A549 (cell line): ENCODE measurements around the gene NDUFA13. TPM values are rescaled to one million over a fixed set of nuclear protein-coding genes. Genes with fewer than 3 reads are reported as not detected.
A peak's percentile ranks its signal among the peaks of the same experiment; 100 is the strongest.

ENCODE experiments used
- ATAC-seq, 2 experiments: fragments of 200-7000 bp in 1 of 2; fragments of >200 bp in 1 of 2; cut with Nextera tagmentation in 1 of 2; cut with Tn5 transposase in 1 of 2; 3 replicates each; pipeline versions ENCODE4 v1.8.0 to v1.9.1; 2018 to 2020; ENCODE audit warnings: mild to moderate bottlenecking in 1 of 2, moderate library complexity in 1 of 2
- CTCF ChIA-PET: fragments of 300-600 bp; sonication (Branson Sonifier 250); formaldehyde crosslinking; extraction: SDS; loops from one replicate; lab custom pipeline; 2021; ENCODE audit warnings: antibody characterized with exemption, inconsistent platforms; lab: Yijun Ruan, JAX
- POLR2A ChIA-PET: fragments of 350-600 bp; formaldehyde crosslinking; extraction: SDS; loops from one replicate; lab custom pipeline; 2021; ENCODE audit warnings: antibody characterized with exemption, inconsistent platforms; lab: Yijun Ruan, JAX
- DNase-seq, 2 experiments: peaks; one replicate each; pipeline versions ENCODE4 v3.0.0 to v3.0.0-alpha.2; 2011 to 2016; ENCODE audit warnings: low read depth in 1 of 2, low spot score in 1 of 2
- FAIRE-seq: peaks from 2 replicates; lab custom pipeline; 2011; peaks lifted over from hg19 to GRCh38; lab: Jason Lieb, UNC
- H3K27ac ChIP-seq, 2 experiments: fragments of >200 bp; sonication (Bioruptor Twin); formaldehyde crosslinking; 3 replicates each; pipeline ENCODE4 v1.5.1; 2016 to 2017
- H3K4me1 ChIP-seq: fragments of >200 bp; sonication (Bioruptor Twin); formaldehyde crosslinking; 3 replicates; pipeline ENCODE4 v1.6.1; 2016
- H3K4me2 ChIP-seq: fragments of >200 bp; sonication (Bioruptor Twin); formaldehyde crosslinking; 3 replicates; pipeline ENCODE4 v1.6.1; 2016
- H3K4me3 ChIP-seq: fragments of >200 bp; sonication (Bioruptor Twin); formaldehyde crosslinking; 3 replicates; pipeline ENCODE4 v1.5.1; 2016
- H3K9me3 ChIP-seq: fragments of >200 bp; sonication (Bioruptor Twin); formaldehyde crosslinking; 3 replicates; pipeline ENCODE4 v1.6.1; 2016
- CHD2 ChIP-seq: fragments of 150-350 bp; IDR thresholded peaks from 2 replicates; pipeline ENCODE4 v1.6.1; 2014; ENCODE audit warnings: low read length; ENCODE audit not compliant: partially characterized antibody
- CHD4 ChIP-seq: fragments of 200-600 bp; sonication (generic); IDR thresholded peaks from 2 replicates; pipeline ENCODE4 v1.6.1; 2016; ENCODE audit warnings: antibody characterized with exemption, mild to moderate bottlenecking, borderline replicate concordance
- E2F6 ChIP-seq: IDR thresholded peaks from 2 replicates; pipeline ENCODE4 v1.6.1; 2012; ENCODE audit warnings: low read depth, borderline replicate concordance
- ESRRA ChIP-seq: fragments of 150-350 bp; IDR thresholded peaks from 2 replicates; pipeline ENCODE4 v1.6.1; 2014; ENCODE audit warnings: mild to moderate bottlenecking, low read length, borderline replicate concordance
- FOSB ChIP-seq: fragments of 250-450 bp; sonication (Bioruptor Pico); IDR thresholded peaks from 2 replicates; pipeline ENCODE4 v1.5.0; 2020; ENCODE audit warnings: mild to moderate bottlenecking, moderate library complexity
- FOXS1 ChIP-seq: fragments of 250-450 bp; sonication (Bioruptor Pico); IDR thresholded peaks from 2 replicates; pipeline ENCODE4 v1.5.0; 2020; ENCODE audit warnings: mild to moderate bottlenecking, moderate library complexity
- GATA3 ChIP-seq: IDR thresholded peaks from 2 replicates; pipeline ENCODE4 v1.6.1; 2012; ENCODE audit warnings: borderline replicate concordance
- HDAC2 ChIP-seq: fragments of 200-600 bp; sonication (generic); IDR thresholded peaks from 2 replicates; pipeline ENCODE4 v1.6.1; 2016
- HOXA7 ChIP-seq: fragments of 250-450 bp; sonication (Bioruptor Pico); IDR thresholded peaks from 2 replicates; pipeline ENCODE4 v1.5.0; 2020; ENCODE audit warnings: mild to moderate bottlenecking, moderate library complexity
- JUNB ChIP-seq: fragments of >200 bp; sonication (Bioruptor Twin); formaldehyde crosslinking; IDR thresholded peaks from 2 replicates; pipeline ENCODE4 v1.6.1; 2016
- KDM1A ChIP-seq: fragments of 200-600 bp; sonication (generic); IDR thresholded peaks from 2 replicates; pipeline ENCODE4 v1.6.1; 2016; ENCODE audit warnings: low read depth, mild to moderate bottlenecking
- KDM5A ChIP-seq: fragments of 200-600 bp; sonication (generic); IDR thresholded peaks from 2 replicates; pipeline ENCODE4 v1.6.1; 2016; ENCODE audit warnings: antibody characterized with exemption, mild to moderate bottlenecking
- MAX ChIP-seq: IDR thresholded peaks from 2 replicates; pipeline ENCODE4 v1.6.1; 2012
- NPAS2 ChIP-seq: fragments of 250-450 bp; sonication (Bioruptor Pico); IDR thresholded peaks from 2 replicates; pipeline ENCODE4 v1.8.0; 2022; ENCODE audit warnings: mild to moderate bottlenecking, moderate library complexity, borderline replicate concordance
- PHF8 ChIP-seq: fragments of 200-600 bp; sonication (generic); IDR thresholded peaks from 2 replicates; pipeline ENCODE4 v1.6.1; 2016; ENCODE audit warnings: low read depth, mild to moderate bottlenecking, antibody characterized with exemption, moderate library complexity, borderline replicate concordance
- RARB ChIP-seq: fragments of 250-450 bp; sonication (Bioruptor Pico); IDR thresholded peaks from 2 replicates; pipeline ENCODE4 v1.8.0; 2021; ENCODE audit warnings: mild to moderate bottlenecking, moderate library complexity
- RCOR1 ChIP-seq: fragments of 150-350 bp; IDR thresholded peaks from 2 replicates; pipeline ENCODE4 v1.6.1; 2014; ENCODE audit warnings: antibody characterized with exemption, low read length, low read depth
- REST ChIP-seq: fragments of 200-600 bp; sonication (generic); IDR thresholded peaks from 2 replicates; pipeline ENCODE4 v1.6.1; 2016; ENCODE audit warnings: antibody characterized with exemption, mild to moderate bottlenecking, moderate library complexity
- RFX5 ChIP-seq: fragments of 450-650 bp; IDR thresholded peaks from 2 replicates; pipeline ENCODE4 v1.7.1; 2014; ENCODE audit warnings: antibody characterized with exemption, mild to moderate bottlenecking, moderate library complexity
- RNF2 ChIP-seq: fragments of 200-600 bp; sonication (generic); IDR thresholded peaks from 2 replicates; pipeline ENCODE4 v1.6.1; 2016; ENCODE audit warnings: low read depth, mild to moderate bottlenecking, antibody characterized with exemption, moderate library complexity, borderline replicate concordance
- SREBF2 ChIP-seq: fragments of 450-650 bp; IDR thresholded peaks from 2 replicates; pipeline ENCODE4 v1.6.1; 2014; ENCODE audit warnings: mild to moderate bottlenecking, moderate library complexity
- TFCP2L1 ChIP-seq: fragments of 250-450 bp; sonication (Bioruptor Pico); IDR thresholded peaks from 2 replicates; pipeline ENCODE4 v1.5.0; 2021; ENCODE audit warnings: mild to moderate bottlenecking
- WGBS: methylation state at CpG from one replicate; pipeline ENCODE4 v1.1.6; 2017; ENCODE audit errors: missing lambda C conversion rate; 5-methylcytosine and 5-hydroxymethylcytosine counted together
- polyA plus RNA-seq, 4 experiments: library from polyadenylated mRNA; depleted of rRNA in 3 of 4; stranded (reverse); fragments of >200 nt; fragmentation: RNase III in 1 of 4; extraction: RNeasy Plus Mini Kit Qiagen cat#74134 plus additional on column Dnase treatment in 1 of 4; gene quantifications; 2 replicates in 3 of 4; 3 replicates in 1 of 4; pipeline ENCODE4 v1.2.3, GENCODE V29; 2011 to 2017

The NDUFA13 gene
- polyA plus RNA-seq, 2 of the 4 experiments (the other 2 are of a cell fraction) = 197 to 253 TPM

GRCh38 chr19:19508217-19508616, 7.8 kb upstream of the NDUFA13 start:
- CTCF ChIA-PET = interaction anchor here (1.5 to 1.6 kb wide), 2 partner anchors 17 to 136 kb away, joined by 4 to 9 read pairs; partner anchors contain the start of gene GMIP
- no peak overlapping the region for H3K27ac ChIP-seq
- H3K4me1 ChIP-seq = no peaks in the 10 kb centered on the region
- H3K4me3 ChIP-seq = no peak overlapping the region
- 95% methylated on average over 11 of the region's 11 CpGs for WGBS
- no peaks in the 10 kb centered on the region for H3K9me3 ChIP-seq
- ATAC-seq = no peak
- POLR2A ChIA-PET = no interaction called here
- TF ChIP-seq CHD4 = no peak
- TF ChIP-seq HDAC2 = no peak
- TF ChIP-seq SREBF2 = no peak
- TF ChIP-seq REST = no peak
- no peak for TF ChIP-seq FOXS1 (CRISPR knock-in tag)
- no peak for TF ChIP-seq RARB
- TF ChIP-seq NPAS2 (CRISPR knock-in tag) = no peak
- TF ChIP-seq E2F6 = no peak
- no peak for TF ChIP-seq ESRRA
- TF ChIP-seq RCOR1 = no peak
- TF ChIP-seq HOXA7 (CRISPR knock-in tag) = no peak
- TF ChIP-seq RNF2 = no peak
- no peak for TF ChIP-seq KDM5A
- TF ChIP-seq PHF8 = no peak
- TF ChIP-seq GATA3 = no peak
- no peak for TF ChIP-seq JUNB
- TF ChIP-seq TFCP2L1 (CRISPR knock-in tag) = no peak
- TF ChIP-seq, all 56 proteins: peak for 0
- no peak for DNase-seq
- no peak overlapping the region for H3K4me2 ChIP-seq
- no peak for FAIRE-seq

GRCh38 chr19:19510432-19510831, 5.6 kb upstream of the NDUFA13 start:
- no peak overlapping the region for H3K4me2 ChIP-seq
- no peak overlapping the region for H3K4me3 ChIP-seq
- 0 out of 3 replicates have a peak, but pooled peaks cover 3% of the 10 kb centered on the region for H3K4me1 ChIP-seq
- WGBS = 58% methylated on average over 2 of the region's 6 CpGs
- H3K27ac ChIP-seq = no peak overlapping the region
- H3K9me3 ChIP-seq = no peaks in the 10 kb centered on the region
- FAIRE-seq (no peak), ATAC-seq (peak in 1 of 2 experiments; percentile 40; a peak in 3 of 6 replicates), DNase-seq (no peak)
- ChIA-PET POLR2A (interaction anchor here (1.3 kb wide), 1 partner anchor 146 kb away, joined by 3 read pairs; no protein-coding TSS in a partner anchor), CTCF (interaction anchor here (2.9 kb wide), 1 partner anchor 20 kb away, joined by 13 read pairs; no protein-coding TSS in a partner anchor)
- no peak for TF ChIP-seq RFX5
- no peak for TF ChIP-seq CHD2
- TF ChIP-seq KDM1A = no peak
- no peak for TF ChIP-seq FOSB (CRISPR knock-in tag)
- no peak for TF ChIP-seq MAX
- TF ChIP-seq HOXA7 (CRISPR knock-in tag) = no peak
